GM23338 (cell line): ENCODE data around the gene GCH1. TPM values are rescaled to one million over a fixed set of nuclear protein-coding genes. Genes with fewer than 3 reads are reported as not detected.

Experiments
- ATAC-seq: fragments of 200-7000 bp; cut with Tn5 transposase; 3 replicates; pipeline ENCODE4 v1.9.1; 2020
- DNase-seq: peaks from one replicate; pipeline ENCODE4 v3.0.0-alpha.2; 2015; ENCODE audit warnings: low spot score
- H2AFZ ChIP-seq: fragments of 200-600 bp; sonication (generic); 2 replicates; pipeline ENCODE4 v1.8.0; 2016; ENCODE audit warnings: antibody characterized with exemption, mild to moderate bottlenecking, moderate library complexity
- H3F3A ChIP-seq: fragments of 200-600 bp; sonication (generic); replicated peaks from 2 replicates; pipeline ENCODE4 v1.8.0; 2017; ENCODE audit warnings: antibody characterized with exemption, mixed run types, low read depth
- H3K27ac ChIP-seq: fragments of 200-600 bp; sonication (generic); 2 replicates; pipeline ENCODE4 v1.6.1; 2016; ENCODE audit warnings: low read depth
- H3K27me3 ChIP-seq: fragments of 200-600 bp; sonication (generic); 2 replicates; pipeline ENCODE4 v1.8.0; 2016; ENCODE audit warnings: mild to moderate bottlenecking, mixed run types, moderate library complexity; ENCODE audit not compliant: insufficient read depth
- H3K36me3 ChIP-seq: fragments of 200-600 bp; sonication (generic); 2 replicates; pipeline ENCODE4 v1.8.0; 2016; ENCODE audit warnings: mild to moderate bottlenecking; ENCODE audit not compliant: insufficient read depth
- H3K4me1 ChIP-seq: fragments of 200-600 bp; sonication (generic); 2 replicates; pipeline ENCODE4 v1.8.0; 2016; ENCODE audit warnings: mild to moderate bottlenecking, moderate library complexity; ENCODE audit not compliant: insufficient read depth
- H3K4me2 ChIP-seq: fragments of 200-600 bp; sonication (generic); 2 replicates; pipeline ENCODE4 v1.7.1; 2017; ENCODE audit warnings: mixed run types
- H3K4me3 ChIP-seq: fragments of 200-600 bp; sonication (generic); 2 replicates; pipeline ENCODE4 v1.6.1; 2016; ENCODE audit warnings: mixed run types
- H3K79me2 ChIP-seq: fragments of 200-600 bp; sonication (generic); replicated peaks from 2 replicates; pipeline ENCODE4 v1.8.0; 2017; ENCODE audit warnings: mild to moderate bottlenecking; ENCODE audit not compliant: insufficient read depth
- H3K9me2 ChIP-seq: fragments of 200-600 bp; sonication (generic); 2 replicates; pipeline ENCODE4 v1.8.0; 2017; ENCODE audit not compliant: insufficient read depth
- H4K20me1 ChIP-seq: fragments of 200-600 bp; sonication (generic); replicated peaks from 2 replicates; pipeline ENCODE4 v1.8.0; 2017; ENCODE audit warnings: mild to moderate bottlenecking; ENCODE audit not compliant: insufficient read depth
- H3K27ac Mint-ChIP-seq: 2 replicates; pipeline ENCODE4 v1.8.0; 2020; ENCODE audit warnings: inconsistent platforms, mild to moderate bottlenecking, moderate library complexity, mixed read lengths
- H3K27me3 Mint-ChIP-seq: 3 replicates; pipeline ENCODE4 v1.8.0; 2022; ENCODE audit warnings: low read depth, mild to moderate bottlenecking, moderate library complexity, mixed read lengths, inconsistent platforms; ENCODE audit not compliant: insufficient read depth, poor library complexity
- H3K36me3 Mint-ChIP-seq: 3 replicates; pipeline ENCODE4 v1.8.0; 2021; ENCODE audit warnings: low read depth, mild to moderate bottlenecking, inconsistent platforms, moderate library complexity, mixed read lengths
- H3K4me1 Mint-ChIP-seq: 3 replicates; pipeline ENCODE4 v1.8.0; 2020; ENCODE audit warnings: mild to moderate bottlenecking, inconsistent platforms, mixed read lengths
- H3K4me3 Mint-ChIP-seq: 3 replicates; pipeline ENCODE4 v1.8.0; 2021; ENCODE audit warnings: moderate library complexity, mild to moderate bottlenecking, inconsistent platforms, mixed read lengths
- H3K9me3 Mint-ChIP-seq: 3 replicates; pipeline ENCODE4 v1.8.0; 2020; ENCODE audit warnings: moderate library complexity, mild to moderate bottlenecking, inconsistent platforms, mixed read lengths
- CREB1 ChIP-seq: fragments of 250-450 bp; sonication (Bioruptor Pico); IDR thresholded peaks from 2 replicates; pipeline ENCODE4 v1.5.0; 2020; ENCODE audit warnings: low read depth, mild to moderate bottlenecking, moderate library complexity
- EZH2 ChIP-seq: fragments of 200-600 bp; sonication (generic); IDR thresholded peaks from one replicate; pipeline ENCODE4 v1.8.0; 2017; ENCODE audit warnings: antibody characterized with exemption, mild to moderate bottlenecking, low read depth; ENCODE audit not compliant: unreplicated experiment
- EZH2phosphoT487 ChIP-seq: fragments of 200-600 bp; sonication (generic); IDR thresholded peaks from one replicate; pipeline ENCODE4 v1.8.1; 2018; ENCODE audit warnings: antibody characterized with exemption; ENCODE audit not compliant: unreplicated experiment
- JUNB ChIP-seq: IDR thresholded peaks from one replicate; pipeline ENCODE4 v1.6.1; 2016; ENCODE audit warnings: antibody characterized with exemption; ENCODE audit not compliant: unreplicated experiment
- NANOG ChIP-seq: IDR thresholded peaks from 2 replicates; pipeline ENCODE4 v1.6.1; 2016; ENCODE audit warnings: antibody characterized with exemption, borderline replicate concordance
- POLR2AphosphoS5 ChIP-seq: IDR thresholded peaks from 2 replicates; pipeline ENCODE4 v1.6.1; 2016; ENCODE audit warnings: antibody characterized with exemption, low read depth
- STAT1 ChIP-seq: IDR thresholded peaks from one replicate; pipeline ENCODE4 v1.6.1; 2016; ENCODE audit warnings: antibody characterized with exemption; ENCODE audit not compliant: unreplicated experiment
- ZNF114 ChIP-seq: fragments of 250-450 bp; sonication (Bioruptor Pico); IDR thresholded peaks from 2 replicates; pipeline ENCODE4 v1.5.0; 2020; ENCODE audit warnings: mild to moderate bottlenecking, moderate library complexity
- ZNF331 ChIP-seq: fragments of 250-450 bp; sonication (Bioruptor Pico); IDR thresholded peaks from 2 replicates; pipeline ENCODE4 v1.5.0; 2020; ENCODE audit warnings: low read depth, mild to moderate bottlenecking, moderate library complexity
- polyA plus RNA-seq: library from polyadenylated mRNA; unstranded; fragments of >200 nt; fragmentation: Nextera tagmentation; extraction: Ambion mirVana; gene quantifications from 2 replicates; pipeline ENCODE4 v1.2.1, GENCODE V29; 2016
- total RNA-seq: library from RNA; depleted of rRNA; stranded (reverse); fragments of >200 nt; shearing (Covaris generic); gene quantifications from 2 replicates; pipeline ENCODE4 v1.2.3, GENCODE V29; 2014
- TF ChIP-seq, protein P1 (sequence below): IDR thresholded peaks from 2 replicates; pipeline ENCODE4 v1.6.1; 2016; ENCODE audit warnings: antibody characterized with exemption
- TF ChIP-seq, protein P2 (sequence below), 2 experiments: fragments of 200-600 bp in 1 of 2; sonication (generic) in 1 of 2; conservative IDR thresholded peaks; 2 replicates each; pipeline versions ENCODE4 v1.5.1 to v1.6.1; 2016 to 2017; ENCODE audit warnings: antibody characterized with exemption in 2 of 2, low read depth in 2 of 2, mild to moderate bottlenecking in 2 of 2, moderate library complexity in 1 of 2
- TF ChIP-seq, protein P3 (sequence below): fragments of 250-450 bp; sonication (Bioruptor Pico); IDR thresholded peaks from 2 replicates; pipeline ENCODE4 v1.5.0; 2020; ENCODE audit warnings: mild to moderate bottlenecking, moderate library complexity

GCH1 gene
- total and polyA plus RNA-seq, 2 experiments from 2014 or later = 8.7 to 15.0 TPM

DNA sequence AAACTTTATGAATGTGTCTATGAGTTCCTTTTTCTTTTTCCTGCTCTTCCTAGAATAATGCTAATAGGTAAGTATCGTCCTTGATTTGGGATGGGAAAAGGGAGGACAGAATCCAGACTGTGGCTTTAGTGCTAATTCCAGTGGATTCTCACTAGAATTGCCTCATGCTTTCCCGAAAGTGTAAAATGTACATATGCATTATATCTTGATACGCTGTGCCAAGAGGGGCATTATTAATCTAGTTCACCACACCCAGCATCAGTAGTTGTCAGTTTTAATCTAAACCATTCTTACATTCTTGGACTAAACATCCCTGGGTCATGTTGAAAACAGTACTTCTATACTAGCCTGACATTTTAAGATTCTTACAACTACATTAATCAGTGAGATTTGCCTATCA is 49.3 kb downstream of the GCH1 start:
- no peaks in the 10 kb centered on the region for H3K9me3 Mint-ChIP-seq
- Histone ChIP-seq H3K27ac (no peak overlapping the region), H3K79me2 (no peaks in the 10 kb centered on the region), H3K9me2 (no peaks in the 10 kb centered on the region), H3K27me3 (no peaks in the 10 kb centered on the region), H2AFZ (no peak overlapping the region), H3K36me3 (no peaks in the 10 kb centered on the region), H3K4me1 (peaks cover 11% of the 10 kb centered on the region), H3K4me3 (no peak overlapping the region), H4K20me1 (no peaks in the 10 kb centered on the region), H3F3A (no peaks in the 10 kb centered on the region), H3K4me2 (no peak overlapping the region)
- no peak overlapping the region for H3K27ac Mint-ChIP-seq
- no peak overlapping the region for H3K4me3 Mint-ChIP-seq
- H3K27me3 Mint-ChIP-seq = no peaks in the 10 kb centered on the region
- DNase-seq (no peak), ATAC-seq (no peak)
- TF ChIP-seq STAT1 (no peak), ZNF114 (CRISPR knock-in tag) (no peak), NANOG (no peak), EZH2 (no peak), EZH2phosphoT487 (no peak), CREB1 (no peak), ZNF331 (no peak)
- TF ChIP-seq, protein P1, sequence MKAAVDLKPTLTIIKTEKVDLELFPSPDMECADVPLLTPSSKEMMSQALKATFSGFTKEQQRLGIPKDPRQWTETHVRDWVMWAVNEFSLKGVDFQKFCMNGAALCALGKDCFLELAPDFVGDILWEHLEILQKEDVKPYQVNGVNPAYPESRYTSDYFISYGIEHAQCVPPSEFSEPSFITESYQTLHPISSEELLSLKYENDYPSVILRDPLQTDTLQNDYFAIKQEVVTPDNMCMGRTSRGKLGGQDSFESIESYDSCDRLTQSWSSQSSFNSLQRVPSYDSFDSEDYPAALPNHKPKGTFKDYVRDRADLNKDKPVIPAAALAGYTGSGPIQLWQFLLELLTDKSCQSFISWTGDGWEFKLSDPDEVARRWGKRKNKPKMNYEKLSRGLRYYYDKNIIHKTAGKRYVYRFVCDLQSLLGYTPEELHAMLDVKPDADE = no peak
- TF ChIP-seq, protein P2, sequence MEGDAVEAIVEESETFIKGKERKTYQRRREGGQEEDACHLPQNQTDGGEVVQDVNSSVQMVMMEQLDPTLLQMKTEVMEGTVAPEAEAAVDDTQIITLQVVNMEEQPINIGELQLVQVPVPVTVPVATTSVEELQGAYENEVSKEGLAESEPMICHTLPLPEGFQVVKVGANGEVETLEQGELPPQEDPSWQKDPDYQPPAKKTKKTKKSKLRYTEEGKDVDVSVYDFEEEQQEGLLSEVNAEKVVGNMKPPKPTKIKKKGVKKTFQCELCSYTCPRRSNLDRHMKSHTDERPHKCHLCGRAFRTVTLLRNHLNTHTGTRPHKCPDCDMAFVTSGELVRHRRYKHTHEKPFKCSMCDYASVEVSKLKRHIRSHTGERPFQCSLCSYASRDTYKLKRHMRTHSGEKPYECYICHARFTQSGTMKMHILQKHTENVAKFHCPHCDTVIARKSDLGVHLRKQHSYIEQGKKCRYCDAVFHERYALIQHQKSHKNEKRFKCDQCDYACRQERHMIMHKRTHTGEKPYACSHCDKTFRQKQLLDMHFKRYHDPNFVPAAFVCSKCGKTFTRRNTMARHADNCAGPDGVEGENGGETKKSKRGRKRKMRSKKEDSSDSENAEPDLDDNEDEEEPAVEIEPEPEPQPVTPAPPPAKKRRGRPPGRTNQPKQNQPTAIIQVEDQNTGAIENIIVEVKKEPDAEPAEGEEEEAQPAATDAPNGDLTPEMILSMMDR (conservative IDR thresholded peaks at IDR 0.05; ENCODE audit: low read depth in 2 of 2) = no peak
- peaks cover 20% of the 10 kb centered on the region for H3K4me1 Mint-ChIP-seq
- H3K36me3 Mint-ChIP-seq = no peaks in the 10 kb centered on the region; the same call in 2 of the 3 replicates

DNA sequence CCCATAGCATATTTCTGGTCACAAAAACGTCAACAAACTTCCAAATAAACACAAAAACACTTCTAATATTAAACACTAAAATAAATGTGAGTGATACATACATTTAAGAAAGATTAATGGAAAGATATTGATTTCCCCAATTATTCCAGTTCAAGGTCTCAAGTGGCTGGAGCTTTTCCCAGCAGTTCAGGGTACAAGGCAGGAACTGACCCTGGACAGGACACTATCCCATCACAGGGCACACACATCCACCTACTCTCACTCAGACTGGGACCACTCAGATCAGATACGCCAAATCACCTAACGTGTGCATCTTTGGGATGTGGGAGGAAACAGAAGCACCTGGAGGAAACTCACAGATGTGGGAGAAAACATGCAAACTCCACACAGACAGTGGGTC is 50.4 kb downstream of the GCH1 start:
- Mint-ChIP-seq H3K27ac (no peak overlapping the region), H3K27me3 (peaks cover under 1% of the 10 kb centered on the region), H3K9me3 (no peaks in the 10 kb centered on the region), H3K36me3 (no peaks in the 10 kb centered on the region; the same call in 2 of the 3 replicates), H3K4me1 (peaks cover 20% of the 10 kb centered on the region), H3K4me3 (no peak overlapping the region)
- no peaks in the 10 kb centered on the region for H3F3A ChIP-seq
- no peaks in the 10 kb centered on the region for H4K20me1 ChIP-seq
- H3K4me1 ChIP-seq = peaks cover 11% of the 10 kb centered on the region
- H3K27ac ChIP-seq = no peak overlapping the region
- no peak overlapping the region for H3K4me2 ChIP-seq
- no peaks in the 10 kb centered on the region for H3K36me3 ChIP-seq
- H3K79me2 ChIP-seq = no peaks in the 10 kb centered on the region
- H3K4me3 ChIP-seq = no peak overlapping the region
- H2AFZ ChIP-seq = no peak overlapping the region
- H3K27me3 ChIP-seq = no peaks in the 10 kb centered on the region
- ATAC-seq (no peak), DNase-seq (no peak)
- no peaks in the 10 kb centered on the region for H3K9me2 ChIP-seq
- TF ChIP-seq POLR2AphosphoS5 = no peak
- no peak for TF ChIP-seq EZH2
- no peak for TF ChIP-seq ZNF114 (CRISPR knock-in tag)
- TF ChIP-seq, protein P1 = no peak
- TF ChIP-seq, protein P3, sequence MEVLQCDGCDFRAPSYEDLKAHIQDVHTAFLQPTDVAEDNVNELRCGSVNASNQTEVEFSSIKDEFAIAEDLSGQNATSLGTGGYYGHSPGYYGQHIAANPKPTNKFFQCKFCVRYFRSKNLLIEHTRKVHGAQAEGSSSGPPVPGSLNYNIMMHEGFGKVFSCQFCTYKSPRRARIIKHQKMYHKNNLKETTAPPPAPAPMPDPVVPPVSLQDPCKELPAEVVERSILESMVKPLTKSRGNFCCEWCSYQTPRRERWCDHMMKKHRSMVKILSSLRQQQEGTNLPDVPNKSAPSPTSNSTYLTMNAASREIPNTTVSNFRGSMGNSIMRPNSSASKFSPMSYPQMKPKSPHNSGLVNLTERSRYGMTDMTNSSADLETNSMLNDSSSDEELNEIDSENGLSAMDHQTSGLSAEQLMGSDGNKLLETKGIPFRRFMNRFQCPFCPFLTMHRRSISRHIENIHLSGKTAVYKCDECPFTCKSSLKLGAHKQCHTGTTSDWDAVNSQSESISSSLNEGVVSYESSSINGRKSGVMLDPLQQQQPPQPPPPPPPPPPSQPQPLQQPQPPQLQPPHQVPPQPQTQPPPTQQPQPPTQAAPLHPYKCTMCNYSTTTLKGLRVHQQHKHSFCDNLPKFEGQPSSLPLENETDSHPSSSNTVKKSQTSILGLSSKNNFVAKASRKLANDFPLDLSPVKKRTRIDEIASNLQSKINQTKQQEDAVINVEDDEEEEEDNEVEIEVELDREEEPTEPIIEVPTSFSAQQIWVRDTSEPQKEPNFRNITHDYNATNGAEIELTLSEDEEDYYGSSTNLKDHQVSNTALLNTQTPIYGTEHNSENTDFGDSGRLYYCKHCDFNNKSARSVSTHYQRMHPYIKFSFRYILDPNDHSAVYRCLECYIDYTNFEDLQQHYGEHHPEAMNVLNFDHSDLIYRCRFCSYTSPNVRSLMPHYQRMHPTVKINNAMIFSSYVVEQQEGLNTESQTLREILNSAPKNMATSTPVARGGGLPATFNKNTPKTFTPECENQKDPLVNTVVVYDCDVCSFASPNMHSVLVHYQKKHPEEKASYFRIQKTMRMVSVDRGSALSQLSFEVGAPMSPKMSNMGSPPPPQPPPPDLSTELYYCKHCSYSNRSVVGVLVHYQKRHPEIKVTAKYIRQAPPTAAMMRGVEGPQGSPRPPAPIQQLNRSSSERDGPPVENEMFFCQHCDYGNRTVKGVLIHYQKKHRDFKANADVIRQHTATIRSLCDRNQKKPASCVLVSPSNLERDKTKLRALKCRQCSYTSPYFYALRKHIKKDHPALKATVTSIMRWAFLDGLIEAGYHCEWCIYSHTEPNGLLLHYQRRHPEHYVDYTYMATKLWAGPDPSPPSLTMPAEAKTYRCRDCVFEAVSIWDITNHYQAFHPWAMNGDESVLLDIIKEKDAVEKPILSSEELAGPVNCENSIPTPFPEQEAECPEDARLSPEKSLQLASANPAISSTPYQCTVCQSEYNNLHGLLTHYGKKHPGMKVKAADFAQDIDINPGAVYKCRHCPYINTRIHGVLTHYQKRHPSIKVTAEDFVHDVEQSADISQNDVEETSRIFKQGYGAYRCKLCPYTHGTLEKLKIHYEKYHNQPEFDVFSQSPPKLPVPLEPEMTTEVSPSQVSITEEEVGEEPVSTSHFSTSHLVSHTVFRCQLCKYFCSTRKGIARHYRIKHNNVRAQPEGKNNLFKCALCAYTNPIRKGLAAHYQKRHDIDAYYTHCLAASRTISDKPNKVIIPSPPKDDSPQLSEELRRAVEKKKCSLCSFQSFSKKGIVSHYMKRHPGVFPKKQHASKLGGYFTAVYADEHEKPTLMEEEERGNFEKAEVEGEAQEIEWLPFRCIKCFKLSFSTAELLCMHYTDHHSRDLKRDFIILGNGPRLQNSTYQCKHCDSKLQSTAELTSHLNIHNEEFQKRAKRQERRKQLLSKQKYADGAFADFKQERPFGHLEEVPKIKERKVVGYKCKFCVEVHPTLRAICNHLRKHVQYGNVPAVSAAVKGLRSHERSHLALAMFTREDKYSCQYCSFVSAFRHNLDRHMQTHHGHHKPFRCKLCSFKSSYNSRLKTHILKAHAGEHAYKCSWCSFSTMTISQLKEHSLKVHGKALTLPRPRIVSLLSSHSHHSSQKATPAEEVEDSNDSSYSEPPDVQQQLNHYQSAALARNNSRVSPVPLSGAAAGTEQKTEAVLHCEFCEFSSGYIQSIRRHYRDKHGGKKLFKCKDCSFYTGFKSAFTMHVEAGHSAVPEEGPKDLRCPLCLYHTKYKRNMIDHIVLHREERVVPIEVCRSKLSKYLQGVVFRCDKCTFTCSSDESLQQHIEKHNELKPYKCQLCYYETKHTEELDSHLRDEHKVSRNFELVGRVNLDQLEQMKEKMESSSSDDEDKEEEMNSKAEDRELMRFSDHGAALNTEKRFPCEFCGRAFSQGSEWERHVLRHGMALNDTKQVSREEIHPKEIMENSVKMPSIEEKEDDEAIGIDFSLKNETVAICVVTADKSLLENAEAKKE (CRISPR knock-in tag) = no peak
- TF ChIP-seq ZNF331 = no peak
- TF ChIP-seq JUNB = no peak
- no peak for TF ChIP-seq CREB1
